Posterior vena cava (tissue), 2 donors: ENCODE data around the gene CD28. TPM values are rescaled to one million over a fixed set of nuclear protein-coding genes. Genes with fewer than 3 reads are reported as not detected.

Experiments
- DNase-seq: peaks from one replicate; pipeline ENCODE4 v3.0.0-alpha.2; 2020; ENCODE audit warnings: low spot score
- intact Hi-C, 2 donors: fragments of 100-400 bp; cut with DNase I; formaldehyde crosslinking; loops; one replicate each; pipeline versions ENCODE4 v1.14.1 to v1.14.2; 2022 to 2023
- total RNA-seq, 2 donors: library from RNA; stranded (reverse); fragmentation: NEBNext Ultra II Directional; extraction: Animal tissue kit (Norgen Biotek cat#: 25700); gene quantifications; one replicate each; pipeline ENCODE4 v1.2.1, GENCODE V29; 2021
- donor health status: DM: yes; HTN: yes; CAD: no.
- donor health status: DM: yes; HTN: yes; CAD: no.

Gene CD28
- total RNA-seq, 2 donors from 2014 or later = 3.8 to 6.3 TPM

DNA sequence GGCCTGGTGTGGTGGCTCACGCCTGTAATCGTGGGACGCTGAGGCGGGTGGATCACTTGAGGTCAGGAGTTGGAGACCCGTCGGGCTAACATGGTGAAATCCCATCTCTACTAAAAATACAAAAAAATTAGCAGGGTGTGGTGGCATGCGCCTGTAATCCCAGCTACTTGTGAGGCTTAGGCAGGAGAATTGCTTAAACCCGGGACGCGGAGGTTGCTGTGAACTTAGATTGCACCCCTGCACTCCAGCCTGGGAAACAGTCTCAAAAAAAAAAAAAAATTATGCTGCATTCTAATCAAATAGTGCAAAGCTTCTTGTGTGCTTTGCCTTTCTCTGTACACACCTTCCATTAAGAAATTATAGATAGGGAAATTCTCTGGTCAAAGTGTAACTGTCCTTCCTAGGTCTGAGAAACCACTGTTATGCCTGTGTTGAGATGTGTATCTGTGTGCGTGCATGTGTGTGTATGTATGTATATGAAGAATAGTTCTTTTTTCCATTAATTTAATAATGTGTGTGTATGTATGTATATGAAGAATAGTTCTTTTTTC is 2.5 kb downstream of the CD28 start:
- intact Hi-C loops = no loop called here
- no peak for DNase-seq

DNA sequence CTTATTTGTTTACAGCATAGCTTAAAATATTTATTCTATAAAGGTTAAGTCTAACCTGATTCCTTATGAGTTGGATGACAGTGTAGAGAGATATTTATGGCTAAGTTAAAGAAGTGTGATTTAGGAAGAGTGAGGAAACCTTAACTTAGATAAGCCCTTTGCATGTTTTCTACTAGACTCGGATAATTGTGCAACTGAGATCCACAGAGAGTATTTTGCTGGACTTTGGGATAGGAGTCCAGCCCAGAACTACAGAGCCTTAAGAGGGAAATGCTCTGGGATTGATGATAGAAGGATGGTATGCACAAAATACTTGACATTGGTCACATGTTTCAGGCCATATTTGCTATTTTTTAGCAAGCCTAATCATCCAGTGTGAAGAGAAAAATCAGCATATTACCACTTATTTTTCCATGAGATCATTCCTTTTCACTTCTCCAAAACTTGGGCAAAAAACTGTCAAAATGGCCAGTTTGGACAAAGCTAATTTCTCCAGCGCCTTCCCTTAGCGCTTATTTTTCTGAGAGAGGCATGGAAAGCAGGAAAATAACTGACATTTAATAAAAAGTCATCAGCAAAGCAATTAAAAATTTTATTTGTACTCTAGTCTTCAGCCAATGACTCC is 3.1 kb downstream of the CD28 start:
- no peak for DNase-seq
- intact Hi-C loops = no loop called here

DNA sequence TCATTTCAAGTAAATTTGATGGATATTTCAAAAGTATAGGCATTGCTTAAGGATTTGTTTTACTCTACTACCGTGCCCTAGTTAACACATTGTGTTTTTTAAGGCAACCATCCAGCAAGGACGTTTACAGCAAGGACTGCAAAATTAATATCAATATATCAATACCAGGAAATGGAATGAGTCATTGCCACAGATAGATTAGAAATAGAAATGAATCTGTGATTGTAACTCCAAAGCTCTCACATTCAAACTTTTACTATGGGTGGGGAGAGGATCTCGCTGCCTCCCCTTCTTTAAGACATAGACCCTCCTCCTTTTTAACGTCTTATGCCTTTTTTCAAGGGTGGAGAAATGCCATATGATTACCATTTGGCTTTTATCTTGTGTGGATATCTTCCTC is 3.8 kb downstream of the CD28 start:
- intact Hi-C loops = no loop called here
- no peak for DNase-seq

DNA sequence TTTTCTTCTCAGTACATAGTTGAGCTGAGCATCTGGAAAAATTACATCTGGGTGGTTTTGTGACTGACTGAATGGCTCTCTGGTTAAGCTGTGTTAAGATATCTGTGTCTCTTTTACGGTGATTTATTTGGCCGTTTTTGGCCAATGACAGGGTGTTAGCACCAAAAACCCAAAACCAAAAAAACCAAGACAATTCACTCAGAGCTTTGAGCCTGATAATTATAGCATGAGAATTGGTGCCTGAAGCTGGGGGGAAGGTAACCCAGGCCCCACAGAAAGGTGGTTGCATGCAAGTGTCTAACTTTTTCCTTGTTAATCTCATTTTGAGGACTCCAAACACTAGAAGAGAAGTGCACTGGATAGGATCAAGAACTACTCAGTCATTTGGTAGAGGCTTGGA is 4.5 kb downstream of the CD28 start:
- DNase-seq = no peak
- intact Hi-C loops = no loop called here

DNA sequence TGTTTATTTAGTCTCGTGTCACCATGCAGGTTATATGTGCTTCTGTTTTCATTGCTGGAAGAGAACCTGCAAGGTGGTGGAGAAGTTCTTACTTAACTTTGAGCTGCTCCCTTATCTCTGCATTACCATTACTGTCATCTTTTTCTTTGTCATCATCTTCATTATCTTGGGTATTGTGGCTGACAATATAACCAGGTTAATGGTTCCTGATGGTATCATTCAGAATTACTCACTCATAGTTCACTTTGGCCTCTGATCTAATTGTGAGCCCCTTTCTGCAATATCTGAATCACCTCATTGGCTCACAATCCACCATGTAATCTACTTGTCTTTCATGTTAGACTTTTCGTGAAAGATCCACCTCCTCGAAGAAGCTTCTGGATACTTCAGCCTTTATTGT is 5.0 kb downstream of the CD28 start:
- intact Hi-C loops = no loop called here
- no peak for DNase-seq

DNA sequence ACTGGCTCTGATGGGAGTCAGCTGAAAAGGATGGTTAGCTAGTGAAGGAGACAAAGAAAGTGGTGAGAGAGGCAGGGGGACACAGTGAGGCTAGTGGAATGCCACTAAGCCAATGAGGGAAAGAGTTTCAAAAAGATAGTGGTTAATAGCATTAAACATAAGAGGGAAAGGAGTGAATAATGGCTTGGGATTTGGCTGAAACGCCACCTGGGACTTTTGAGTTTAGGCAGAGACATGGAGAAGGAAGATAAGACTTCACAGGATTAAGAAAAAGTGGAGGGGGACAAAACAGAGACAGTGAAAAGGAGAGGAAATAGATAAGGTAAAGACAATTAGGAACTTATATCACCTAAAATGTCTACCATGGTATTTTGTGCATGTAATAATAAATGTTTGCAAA is 6.9 kb downstream of the CD28 start:
- intact Hi-C loops = no loop called here
- DNase-seq = no peak

DNA sequence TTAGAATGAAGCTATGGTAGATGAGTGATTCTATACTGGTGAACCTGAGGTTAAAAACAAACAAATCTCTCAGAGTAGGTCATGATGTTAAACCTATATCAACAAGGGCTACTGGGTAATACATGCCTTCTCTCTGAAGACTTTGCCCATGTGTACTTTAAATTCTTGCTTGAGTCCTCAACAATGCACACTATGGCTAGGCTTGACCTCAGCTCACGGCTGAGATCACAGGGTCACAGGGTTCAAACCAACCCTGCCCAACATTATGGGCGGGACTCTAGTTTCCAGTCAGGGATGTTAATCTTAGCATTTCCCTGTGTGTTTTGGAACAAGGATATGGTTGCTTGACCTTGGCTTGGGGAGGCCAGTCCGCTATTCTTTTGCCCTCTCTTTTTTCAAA is 7.7 kb downstream of the CD28 start:
- intact Hi-C loops = no loop called here
- DNase-seq = no peak

DNA sequence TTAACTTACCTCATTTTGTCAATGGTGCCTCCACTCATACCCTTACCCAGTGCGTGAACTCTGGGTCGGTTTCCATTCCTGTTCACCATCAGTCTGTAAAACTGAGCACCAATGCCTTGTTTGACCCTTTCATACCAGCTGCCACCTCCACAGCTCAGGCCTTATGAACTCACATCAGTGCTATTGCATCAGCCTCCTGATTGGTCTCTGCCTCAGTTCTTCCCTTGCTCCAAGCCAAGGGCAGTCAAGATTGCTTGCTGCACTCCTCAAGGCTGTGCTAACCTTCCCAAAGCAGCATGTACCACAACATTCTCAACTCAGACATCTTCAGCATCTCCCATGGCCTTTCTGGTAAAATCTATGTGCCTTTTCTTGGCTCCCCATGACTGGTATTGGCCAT is 9.3 kb downstream of the CD28 start:
- intact Hi-C loops = no loop called here
- no peak for DNase-seq

DNA sequence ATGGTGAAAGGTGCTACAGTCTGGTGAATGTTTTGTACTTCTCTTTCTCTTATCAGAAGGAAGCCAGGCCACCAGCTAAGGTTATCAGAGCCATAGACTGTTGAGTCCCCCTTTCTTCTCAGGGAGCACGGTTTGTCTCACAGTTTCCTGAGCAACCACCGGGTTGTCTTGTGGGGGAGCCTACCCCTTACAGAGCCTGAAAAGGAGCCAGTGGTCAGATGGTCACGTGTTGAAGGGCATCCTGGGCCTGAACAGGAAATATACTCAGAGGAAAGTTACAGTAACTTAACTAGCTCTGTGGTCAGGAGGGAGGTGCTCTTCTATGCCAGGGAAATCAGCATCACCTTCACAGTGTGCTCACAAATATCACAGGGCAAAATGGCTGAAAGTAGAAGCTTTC is 11.6 kb downstream of the CD28 start:
- no peak for DNase-seq
- intact Hi-C loops = no loop called here

DNA sequence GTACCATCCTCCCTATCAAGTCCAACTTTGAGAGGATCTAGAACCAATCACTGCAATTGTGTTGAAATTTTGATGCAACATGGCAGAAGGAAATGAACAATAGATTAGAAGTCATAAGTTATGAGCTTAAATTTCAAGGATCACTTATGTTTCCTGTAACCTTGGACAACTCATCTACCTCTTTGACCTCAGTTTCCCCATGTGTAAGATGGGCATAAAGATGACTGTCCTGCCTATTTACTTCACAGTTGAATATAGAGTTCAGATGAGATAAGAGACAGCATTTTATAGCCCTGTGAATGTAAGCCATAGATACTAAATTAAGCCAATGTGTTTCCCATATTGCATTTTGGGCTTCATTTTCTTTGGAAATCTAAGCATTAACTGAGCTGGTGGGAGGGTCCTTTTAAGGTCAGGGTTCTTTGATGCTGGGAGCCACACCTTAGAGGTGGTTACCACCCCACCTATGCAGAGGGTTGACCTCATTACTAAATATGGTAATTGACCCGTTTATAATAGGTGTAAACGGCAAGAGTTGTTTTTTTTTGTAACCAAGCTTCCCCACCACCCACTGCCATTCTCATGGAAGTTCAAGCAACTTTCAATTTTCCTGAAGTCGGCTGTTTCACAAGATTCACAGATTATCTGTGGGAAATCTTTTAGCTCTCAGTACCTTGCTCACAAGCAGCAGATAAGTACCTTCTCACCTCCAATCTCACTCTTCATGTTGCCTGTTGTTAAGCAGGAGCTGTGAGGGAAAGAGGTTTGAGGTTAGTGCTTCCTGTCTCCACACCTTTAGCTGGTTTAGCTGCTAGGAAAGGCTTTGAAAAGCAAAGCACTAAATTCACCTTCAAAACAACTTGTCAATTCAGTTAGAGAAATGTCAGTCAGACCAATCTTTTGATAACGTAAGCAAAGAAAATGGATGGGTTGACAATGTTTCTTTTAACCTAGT is 13.3 kb downstream of the CD28 start:
- intact Hi-C loops = no loop called here
- no peak for DNase-seq

DNA sequence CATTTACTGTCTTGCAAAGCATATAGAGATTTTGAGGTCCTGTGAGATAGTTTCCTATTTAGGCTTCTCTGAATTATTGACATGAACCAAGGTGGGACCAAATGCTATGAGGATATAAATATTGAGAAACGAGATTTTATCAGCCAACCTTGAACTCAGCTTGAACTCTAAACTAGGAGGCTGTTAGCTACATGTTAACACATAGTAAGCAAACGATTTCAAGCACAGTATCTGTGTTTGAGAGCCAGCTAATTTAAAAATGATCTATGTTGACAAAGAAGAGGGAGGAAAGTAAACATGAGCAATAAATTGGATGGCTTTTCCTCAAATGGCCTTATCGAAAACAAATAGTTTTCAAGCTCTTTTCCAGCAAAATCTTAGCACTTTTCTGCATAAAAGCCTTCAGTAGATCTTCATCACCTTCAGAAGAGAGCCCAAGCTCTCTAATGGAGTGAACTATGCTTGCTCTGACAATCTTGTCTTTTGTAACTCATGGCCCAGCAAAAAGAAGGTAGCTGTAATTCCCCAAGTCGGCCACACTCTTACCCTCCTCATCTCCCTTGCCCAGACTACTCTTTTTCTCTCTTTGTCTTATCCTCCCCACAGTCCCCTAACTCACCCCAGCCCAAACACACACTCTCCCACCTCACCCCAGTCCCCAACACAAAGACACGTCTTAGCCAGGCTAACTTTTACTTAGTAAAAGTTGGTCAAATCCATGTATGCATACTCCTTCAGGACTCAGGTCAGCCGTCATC is 14.7 kb downstream of the CD28 start:
- intact Hi-C loops = no loop called here
- DNase-seq = no peak

DNA sequence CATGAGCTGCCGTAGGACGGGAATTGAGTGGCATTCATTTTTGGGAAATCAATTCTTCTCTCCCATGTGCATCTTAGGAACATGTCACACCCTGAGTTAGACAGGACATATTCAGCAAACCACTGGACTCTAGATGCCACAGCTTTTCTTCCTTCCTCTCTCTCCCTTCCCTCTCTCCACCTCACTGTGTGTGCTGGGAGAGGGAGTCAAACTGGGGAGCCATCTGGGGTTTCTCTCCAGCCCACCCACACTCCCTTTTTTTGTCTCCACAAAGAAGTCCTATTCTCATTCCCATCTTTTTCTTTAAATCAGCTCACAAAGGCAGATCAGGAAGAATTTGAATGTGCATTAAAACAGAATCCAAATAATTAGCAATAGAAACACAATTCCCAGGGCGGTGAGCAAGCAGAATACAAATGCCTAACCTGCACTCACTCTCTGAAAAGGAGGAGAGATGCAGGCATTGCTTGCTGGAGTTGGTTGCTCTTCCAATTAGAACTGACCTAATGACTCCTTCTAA is 15.4 kb downstream of the CD28 start:
- DNase-seq = no peak
- intact Hi-C loops = no loop called here

DNA sequence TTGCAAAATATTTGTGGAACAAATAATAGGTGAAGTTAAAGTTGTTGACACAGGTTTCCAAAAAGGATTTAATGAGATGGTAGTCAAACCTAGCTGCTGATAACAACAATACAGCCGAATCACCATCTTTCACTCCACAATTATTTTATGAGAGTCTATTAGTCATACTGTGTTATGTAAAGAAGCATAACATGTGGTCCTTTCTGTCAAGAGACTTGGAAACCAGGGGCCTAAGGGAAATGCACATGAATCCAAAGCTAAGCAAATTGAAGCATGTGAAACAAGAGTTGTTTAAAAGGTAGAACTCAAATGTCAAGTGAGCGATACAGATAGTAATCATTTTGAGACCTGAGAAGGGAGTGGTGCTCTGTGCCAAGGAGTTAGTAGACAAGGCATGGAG is 16.0 kb downstream of the CD28 start:
- intact Hi-C loops = no loop called here
- DNase-seq = no peak

DNA sequence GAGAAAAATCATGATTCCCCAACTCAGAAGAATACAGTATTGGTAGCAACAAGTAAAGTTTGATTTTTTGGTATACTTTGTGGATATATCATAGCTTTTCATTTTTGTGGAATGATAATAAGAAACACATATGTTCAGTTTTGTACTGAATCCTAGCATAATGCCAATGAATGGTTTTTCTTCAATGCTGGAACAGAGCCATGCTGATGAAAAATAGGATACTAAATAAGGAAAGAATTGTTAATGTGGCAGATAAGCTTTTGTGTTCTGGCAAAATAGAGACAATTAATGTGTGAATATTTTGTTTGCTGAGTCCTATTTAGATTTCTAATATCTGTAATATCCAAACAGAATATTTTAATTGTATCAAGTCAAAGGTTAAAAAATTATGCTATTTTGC is 21.9 kb downstream of the CD28 start:
- intact Hi-C loops = no loop called here
- no peak for DNase-seq

DNA sequence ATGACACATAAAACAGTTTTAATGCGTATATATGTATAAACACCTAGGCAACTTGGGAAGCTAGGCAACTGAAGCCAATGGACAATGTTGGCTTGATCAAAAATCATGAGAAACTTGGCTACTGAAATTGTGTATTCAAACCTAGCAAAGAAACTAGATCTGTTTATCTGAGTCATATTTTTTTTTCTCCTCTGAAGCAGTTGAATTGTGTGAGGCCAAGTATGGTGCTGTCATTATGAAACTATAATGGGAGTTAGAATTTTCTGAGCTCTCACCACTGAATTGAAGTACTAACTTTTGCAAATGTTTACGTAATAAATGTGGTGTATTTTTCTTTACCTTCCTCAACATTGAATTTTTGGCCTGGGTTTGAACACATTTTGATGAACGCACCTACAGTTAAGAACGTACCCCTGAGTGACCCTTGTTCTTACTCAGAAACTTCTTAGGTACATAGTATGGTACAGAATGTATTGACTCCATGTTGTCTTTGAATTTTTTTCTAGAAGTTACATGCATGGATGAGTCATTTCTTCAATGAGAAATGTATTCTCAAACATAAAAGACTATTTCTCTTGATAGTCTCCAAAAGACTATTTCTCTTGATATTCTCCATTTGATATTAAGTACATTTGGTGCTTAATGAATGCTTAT is 23.8 kb downstream of the CD28 start:
- intact Hi-C loops = loop anchor here in 1 of 2 donors (10.0 kb wide), 1 partner anchor 1615 kb away; no protein-coding TSS in a partner anchor
- DNase-seq = no peak

DNA sequence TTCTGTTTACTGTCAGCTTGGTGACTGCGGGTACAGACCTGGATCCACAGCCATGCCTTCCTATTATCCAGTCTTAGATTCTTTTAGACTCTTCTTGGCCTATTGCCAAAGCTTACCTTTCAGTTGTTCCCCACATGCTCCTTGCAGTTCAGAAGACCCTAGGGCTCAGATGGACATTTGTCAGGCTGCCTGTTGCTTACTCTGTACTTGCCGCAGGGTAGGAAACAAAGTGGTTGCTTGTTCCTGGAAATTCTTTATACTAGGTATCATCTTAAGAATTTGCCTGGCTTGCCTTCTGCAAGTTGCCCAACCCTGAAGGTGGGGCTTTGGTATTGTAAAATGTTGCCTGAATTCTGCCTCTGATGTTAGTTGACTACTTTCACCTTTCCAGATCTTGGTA is 24.4 kb downstream of the CD28 start:
- intact Hi-C loops = loop anchor here in 1 of 2 donors (10.0 kb wide), 1 partner anchor 1614 kb away; no protein-coding TSS in a partner anchor

DNA sequence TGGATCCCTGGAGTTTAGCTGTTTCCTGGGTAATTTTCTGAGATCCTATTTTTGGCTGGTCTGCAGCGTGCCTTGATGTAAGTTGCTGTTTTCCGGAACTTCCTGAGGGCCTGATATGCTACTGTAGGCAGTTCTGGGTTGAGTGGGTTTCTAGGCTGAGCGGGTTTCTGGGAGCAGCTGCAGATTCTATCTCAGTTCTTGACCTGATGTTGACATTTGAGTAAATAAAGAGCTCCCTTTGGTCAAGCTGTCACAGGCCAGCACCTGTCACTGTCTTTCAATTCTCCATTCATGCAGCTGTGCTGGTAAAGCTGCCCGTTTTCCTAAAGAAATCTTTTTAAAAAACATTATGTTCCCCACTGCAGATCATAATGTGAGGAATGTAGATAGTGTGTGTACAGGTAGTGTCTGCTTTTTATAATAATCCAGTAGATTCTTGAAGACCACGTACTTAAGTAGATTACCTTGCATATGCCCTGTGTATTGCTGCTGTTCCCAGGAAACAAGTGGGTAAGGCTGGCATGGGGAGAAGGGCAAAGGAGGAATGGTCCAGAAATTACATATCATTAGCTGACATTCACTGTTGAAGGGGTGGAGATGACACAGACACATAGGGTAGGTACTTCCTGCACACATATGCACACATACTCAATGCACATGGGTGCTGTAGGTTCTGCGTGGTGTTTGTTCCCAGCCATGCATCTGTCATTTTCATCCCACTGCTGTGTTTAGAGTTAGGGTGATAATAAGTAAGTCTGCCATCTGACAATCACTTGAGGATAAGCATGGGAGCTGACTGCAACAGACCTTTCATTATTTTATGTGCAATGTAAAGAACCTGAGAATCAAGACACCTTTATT is 25.9 kb downstream of the CD28 start:
- DNase-seq = no peak
- intact Hi-C loops = loop anchor here in 1 of 2 donors (10.0 kb wide), 1 partner anchor 1612 kb away; no protein-coding TSS in a partner anchor

More for the DNA sequence above, 24.4 kb downstream of the CD28 start:
- DNase-seq = no peak

DNA sequence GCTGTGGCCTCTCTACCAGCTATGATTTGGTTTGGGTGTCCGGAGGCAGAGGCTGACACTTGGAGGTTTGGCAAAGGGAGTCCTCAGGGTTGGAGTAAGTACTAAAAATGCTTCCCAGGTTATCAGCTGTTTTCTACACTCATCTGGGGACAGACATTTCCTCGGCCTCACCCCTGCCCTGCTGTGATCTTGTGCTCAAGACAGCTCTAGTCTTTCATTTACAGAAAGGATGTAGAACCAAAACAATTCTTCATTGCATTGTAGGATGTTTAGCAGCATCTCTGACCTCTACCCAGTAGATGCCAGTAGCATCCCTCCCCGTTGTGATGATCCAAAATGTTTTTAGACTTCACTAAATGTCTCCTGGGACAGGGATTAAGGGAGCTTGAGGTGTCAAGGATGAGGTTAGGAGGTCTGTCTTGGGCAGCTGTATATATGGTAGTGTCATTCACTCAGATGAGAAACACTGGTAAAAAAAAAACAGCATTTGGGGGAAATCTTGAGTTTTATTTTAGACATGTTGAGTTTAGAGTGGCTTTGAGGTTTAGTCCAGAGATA is 26.6 kb downstream of the CD28 start:
- intact Hi-C loops = loop anchor here in 1 of 2 donors (10.0 kb wide), 1 partner anchor 1612 kb away; no protein-coding TSS in a partner anchor
- no peak for DNase-seq
